Esophagus muscularis mucosa (tissue), 3 donors: Measurements from ENCODE around the gene CTBS.

Experiments used
- POLR2A ChIP-seq: fragments of 450-650 bp; IDR thresholded peaks from one replicate; pipeline ENCODE4 v1.6.1; 2017; ENCODE audit warnings: antibody characterized with exemption, moderate library complexity, mild to moderate bottlenecking, low read depth
- TF ChIP-seq, protein P1 (sequence below), 3 experiments: fragments of 200-600 bp in 2 of 3; fragments of 450-650 bp in 1 of 3; sonication (generic) in 2 of 3; IDR thresholded peaks; one replicate each; pipeline ENCODE4 v1.5.1; 2017 to 2019; ENCODE audit warnings: antibody characterized with exemption in 3 of 3, mild to moderate bottlenecking in 2 of 3, moderate library complexity in 1 of 3

DNA sequence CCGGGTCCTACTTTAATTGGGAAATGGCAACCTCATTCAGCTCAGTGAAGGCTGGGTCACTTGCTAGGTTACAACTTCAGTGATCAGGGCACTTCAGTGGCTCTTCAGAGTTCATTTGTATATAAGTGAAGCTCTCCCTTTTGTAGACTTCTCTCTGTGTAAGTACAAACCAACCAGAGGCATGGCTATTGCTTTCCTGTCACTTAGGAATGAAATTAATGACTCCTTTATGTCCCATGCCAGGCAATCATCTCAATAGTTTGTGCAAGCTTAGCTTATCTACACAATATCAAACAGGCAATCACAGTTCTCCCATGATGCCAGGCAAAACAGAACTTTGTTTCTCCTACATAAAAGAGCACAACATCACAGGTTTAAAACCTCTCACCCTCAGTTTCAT lies 22.8 kb upstream of the CTBS start:
- TF ChIP-seq, protein P1, sequence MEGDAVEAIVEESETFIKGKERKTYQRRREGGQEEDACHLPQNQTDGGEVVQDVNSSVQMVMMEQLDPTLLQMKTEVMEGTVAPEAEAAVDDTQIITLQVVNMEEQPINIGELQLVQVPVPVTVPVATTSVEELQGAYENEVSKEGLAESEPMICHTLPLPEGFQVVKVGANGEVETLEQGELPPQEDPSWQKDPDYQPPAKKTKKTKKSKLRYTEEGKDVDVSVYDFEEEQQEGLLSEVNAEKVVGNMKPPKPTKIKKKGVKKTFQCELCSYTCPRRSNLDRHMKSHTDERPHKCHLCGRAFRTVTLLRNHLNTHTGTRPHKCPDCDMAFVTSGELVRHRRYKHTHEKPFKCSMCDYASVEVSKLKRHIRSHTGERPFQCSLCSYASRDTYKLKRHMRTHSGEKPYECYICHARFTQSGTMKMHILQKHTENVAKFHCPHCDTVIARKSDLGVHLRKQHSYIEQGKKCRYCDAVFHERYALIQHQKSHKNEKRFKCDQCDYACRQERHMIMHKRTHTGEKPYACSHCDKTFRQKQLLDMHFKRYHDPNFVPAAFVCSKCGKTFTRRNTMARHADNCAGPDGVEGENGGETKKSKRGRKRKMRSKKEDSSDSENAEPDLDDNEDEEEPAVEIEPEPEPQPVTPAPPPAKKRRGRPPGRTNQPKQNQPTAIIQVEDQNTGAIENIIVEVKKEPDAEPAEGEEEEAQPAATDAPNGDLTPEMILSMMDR (IDR thresholded peaks at IDR 0.05), result no peak
- no peak for TF ChIP-seq POLR2A
